Cortex of kidney (tissue), 1 donor: ENCODE measurements around the gene PHACTR3.

Source experiments
- DNase-seq: peaks from one replicate; lab custom pipeline; 2025; lab: John Stamatoyannopoulos, UW

PHACTR3 gene

DNA sequence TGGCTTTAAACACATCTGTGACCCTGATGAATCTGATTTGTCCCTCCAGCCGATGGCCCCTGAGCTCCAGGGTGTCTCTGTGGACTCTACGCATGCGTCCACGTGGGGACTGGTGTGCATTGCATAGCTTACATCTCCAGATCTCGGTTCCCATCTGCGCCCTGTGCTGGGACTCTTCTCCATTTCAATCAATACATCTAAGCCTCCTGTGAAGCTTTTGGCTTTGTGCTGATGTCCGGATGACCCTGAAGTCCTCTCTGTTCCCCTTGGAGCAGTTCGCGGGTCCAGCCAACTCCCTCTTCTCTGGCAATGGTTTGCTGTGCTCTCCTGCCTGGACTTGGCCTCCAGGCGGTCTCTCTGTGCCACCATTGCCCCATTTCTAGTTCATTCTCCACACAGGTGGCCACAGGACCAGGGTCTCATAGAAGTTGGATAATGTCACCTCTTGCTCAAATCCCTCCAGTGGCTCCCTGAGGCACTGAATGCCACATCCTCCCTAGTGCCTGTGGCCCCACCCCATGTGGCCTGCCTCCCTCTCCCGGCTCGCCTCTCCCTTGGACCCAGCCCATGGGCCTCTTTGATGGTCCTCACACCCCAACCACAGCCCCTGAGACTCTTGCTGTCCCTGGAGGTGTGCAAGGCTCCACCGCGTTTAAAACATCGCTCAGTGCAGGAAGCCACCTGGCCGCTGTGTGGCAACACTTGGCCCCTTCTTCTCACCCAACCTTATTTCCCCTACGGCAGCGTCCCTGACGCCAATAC lies 173.7 kb downstream of the PHACTR3 start:
- DNase-seq, result no peak

DNA sequence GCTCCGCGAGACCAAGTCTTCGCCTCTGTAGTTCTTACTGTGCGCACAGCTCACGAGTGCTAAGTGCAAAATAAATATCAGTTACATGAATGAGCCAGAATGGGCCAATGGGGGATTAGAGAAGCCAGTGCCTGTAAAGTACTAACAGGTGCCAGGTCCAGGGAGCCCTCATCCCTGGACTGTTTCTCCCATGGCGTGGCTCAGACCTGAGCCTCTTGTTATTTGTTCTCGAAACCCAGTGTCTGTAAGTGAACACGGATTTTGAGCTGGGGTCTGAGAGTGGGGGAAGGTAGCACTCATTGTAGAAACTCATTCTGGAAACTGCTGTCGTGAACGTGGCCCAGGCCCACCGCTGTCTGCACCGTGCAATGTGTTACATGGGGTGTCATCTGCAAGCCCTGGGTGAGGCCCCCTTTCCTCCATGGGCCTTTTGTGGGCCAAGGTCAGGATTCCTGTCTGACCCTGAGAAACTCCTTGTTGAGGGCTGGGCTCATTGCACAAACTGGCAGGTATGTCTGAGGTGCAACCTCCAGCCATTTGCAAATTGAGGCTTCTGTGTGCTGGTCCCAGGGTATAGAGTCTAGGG lies 174.4 kb downstream of the PHACTR3 start:
- no peak for DNase-seq

DNA sequence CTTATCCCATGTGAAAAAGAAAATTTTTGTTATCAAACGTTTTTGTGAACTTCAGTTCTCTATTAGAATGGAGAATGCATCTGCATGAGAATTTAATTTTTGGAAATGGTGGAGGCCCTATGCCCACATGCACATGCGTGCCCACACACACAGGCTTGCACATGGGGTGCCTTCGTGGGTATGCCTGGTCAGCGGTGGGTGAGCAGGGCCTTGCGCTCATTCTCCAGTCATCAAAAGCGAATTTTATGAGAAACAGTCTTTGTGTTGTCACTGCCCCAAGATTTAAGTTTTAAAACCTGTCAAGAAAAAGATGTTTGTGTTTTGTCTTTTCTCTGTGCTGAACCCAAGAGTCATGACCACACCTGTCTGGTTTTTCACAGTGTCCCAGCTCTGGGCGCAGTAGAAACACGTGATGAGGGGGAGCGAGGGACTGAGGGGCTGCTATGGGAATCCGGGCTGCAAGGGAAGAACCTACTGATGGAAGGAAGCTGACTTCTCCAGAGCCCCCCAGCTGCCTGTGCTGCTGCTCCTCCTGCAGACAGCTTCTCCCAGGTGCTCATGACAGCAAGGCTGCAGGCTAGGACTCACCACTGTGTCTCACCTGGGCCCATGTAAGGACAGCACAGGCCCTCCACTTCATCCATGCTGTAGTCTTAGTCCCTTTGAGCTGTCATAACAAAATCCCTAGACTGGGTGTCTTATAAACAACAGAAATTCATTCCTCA lies 175.5 kb downstream of the PHACTR3 start:
- no peak for DNase-seq

DNA sequence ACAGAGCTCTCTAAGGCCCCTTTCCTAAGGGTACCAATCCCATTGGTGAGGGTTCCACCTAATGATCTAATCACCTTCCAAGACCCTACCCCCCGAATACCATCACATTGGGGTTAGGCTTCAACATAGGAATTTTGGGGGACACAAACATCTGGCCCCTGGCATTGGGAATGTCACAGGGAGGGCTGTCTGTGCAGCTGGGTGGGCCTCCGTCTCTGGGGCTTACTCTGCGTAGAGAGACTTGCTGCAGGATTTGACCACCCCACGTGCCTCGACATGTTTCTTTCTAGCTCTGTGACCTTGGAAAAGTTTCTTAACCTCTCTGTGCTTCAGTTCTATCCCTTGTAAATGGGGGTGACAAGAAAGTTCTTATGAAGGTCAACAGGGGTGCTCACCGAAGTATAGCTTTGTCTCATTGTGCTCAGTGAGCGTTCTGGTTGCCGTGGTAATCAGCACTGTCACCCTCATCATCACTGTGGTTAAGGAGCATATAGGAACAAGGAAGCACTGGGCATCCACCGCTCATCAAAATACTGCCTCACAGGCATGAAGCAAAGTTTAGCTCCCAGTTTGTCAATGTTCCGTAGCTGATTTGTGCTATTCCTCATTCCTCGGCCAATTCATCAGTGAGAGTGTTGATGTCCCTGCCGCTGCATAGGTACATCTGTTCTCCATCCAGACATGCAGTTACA lies 176.3 kb downstream of the PHACTR3 start:
- no peak for DNase-seq

DNA sequence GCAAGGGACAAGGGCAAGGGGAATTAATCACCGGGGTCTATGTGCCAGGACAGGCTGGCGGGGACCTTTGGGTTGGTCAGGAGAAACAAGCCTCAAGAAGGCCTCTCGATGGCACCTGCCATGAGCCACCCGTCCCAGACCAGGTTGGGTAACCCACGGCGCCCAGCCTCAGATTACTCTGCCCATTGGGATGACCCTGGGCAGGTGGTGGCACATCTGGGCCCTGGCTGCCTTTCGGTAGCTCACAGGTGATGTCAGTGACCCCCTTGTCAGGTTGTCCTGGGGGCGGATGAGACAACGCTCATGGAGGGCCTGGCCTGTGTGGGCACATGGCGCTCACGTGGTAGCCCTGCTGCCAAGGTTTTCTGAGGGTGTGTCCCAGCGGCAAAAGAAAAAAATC lies 176.9 kb downstream of the PHACTR3 start:
- no peak for DNase-seq

DNA sequence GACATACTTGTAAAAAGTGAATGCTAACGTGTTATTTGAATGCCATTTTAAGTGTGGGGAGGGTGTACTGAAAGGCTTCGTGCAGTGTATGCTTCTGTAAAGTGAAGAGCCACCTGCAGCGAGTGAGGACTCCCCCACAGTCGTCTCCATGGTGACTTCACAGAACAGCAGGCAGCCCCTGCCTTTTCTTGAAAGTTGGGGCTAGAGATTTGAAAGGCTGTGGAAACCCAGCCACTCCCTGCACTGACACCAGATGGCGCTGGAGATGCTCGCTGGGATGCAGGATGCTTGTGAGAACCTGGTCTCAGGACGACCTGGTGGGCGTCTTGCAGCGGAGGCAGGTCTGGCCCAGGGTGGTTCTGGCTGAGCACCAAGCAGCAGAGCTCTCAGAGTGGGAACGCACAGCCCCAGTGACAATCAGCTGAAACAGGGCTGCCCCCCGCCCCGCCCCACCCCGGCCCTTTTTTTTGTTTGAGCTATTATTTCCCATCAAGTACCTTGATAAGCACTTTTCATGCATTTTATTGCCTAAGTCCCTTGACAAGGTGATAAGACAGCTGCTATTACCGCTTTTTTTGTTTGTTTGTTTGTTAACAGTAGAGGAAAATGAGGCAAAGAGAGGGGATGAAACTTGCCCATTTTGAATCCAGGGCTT lies 178.8 kb downstream of the PHACTR3 start:
- DNase-seq, result no peak

DNA sequence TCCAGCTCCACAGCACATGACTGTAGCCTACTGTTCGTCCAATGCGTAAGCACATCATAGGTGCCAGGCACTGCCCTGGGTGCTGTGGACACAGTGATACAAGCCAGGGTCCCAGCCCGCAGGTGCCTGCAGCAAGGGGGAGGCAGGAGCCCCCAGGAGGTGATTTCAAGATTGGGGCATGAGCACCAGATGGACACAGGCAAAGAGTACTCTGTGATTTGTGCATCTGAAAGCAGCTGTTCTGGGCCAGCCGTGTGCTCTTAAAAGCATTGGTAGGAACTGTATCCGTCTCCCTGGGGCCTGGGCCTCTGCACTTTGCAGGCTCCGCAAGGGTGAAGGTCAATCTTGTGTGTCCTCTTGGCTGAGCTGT lies 179.3 kb downstream of the PHACTR3 start:
- DNase-seq, result no peak

DNA sequence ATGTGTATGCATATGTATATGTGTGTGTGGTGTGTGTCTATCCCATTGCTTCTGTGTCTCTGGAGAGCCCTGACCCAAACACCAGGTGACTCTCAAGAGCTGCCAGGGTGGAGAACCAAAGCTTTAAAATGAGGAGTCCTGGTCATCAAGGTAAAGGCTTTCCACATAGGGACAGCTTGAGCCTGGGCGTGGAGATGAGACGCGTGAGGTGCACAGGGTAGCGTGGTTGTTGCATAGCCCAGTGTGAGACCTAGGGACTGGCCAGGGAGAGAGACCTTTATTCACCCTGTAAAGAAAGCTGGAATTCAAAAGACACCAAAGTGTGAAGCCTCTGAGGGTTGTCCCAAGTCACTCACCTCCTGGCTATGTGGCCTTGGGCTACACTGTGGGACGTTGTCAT lies 180.0 kb downstream of the PHACTR3 start:
- no peak for DNase-seq

DNA sequence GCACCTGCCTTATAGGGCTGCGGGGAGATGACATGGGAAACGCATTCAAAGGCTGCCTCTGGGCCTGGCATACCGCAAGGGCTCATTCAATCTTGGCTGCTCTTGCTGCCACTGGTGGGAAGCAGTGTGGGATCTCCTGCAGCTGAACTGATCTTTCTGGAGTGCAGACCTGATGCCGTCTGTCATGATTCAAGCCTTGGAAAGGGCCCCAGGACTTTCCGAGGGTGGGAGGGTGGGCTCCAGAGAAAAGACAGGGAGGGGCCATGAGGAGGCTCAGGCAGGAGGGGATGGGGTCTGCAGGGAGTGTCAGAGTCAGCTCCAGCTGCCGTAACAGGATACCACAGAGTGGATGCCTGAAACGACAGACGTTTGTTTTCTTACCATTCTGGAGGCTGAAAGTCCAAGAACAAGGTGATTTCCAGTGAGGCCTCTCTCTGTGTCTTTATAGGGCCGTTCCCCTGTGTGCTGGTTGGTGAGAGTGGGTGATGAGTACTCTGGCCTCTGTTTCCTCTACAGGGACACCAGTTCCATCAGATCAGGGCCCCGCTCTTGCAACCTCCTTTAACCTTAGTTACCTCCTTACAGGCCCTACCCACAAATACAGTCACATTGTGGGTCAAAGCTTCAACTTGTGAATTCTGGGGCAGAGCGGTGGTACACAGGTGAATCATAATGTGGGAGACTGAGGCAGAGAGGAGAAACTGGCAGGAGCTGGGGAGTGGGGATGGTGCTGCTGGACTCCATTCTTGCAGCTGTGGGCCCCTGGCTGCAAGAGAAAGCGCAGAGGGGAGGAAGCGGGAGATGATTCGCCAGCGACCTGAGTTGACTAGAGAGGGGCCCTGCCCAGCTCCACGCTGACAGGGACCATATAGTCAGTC lies 180.7 kb downstream of the PHACTR3 start:
- DNase-seq, result no peak

DNA sequence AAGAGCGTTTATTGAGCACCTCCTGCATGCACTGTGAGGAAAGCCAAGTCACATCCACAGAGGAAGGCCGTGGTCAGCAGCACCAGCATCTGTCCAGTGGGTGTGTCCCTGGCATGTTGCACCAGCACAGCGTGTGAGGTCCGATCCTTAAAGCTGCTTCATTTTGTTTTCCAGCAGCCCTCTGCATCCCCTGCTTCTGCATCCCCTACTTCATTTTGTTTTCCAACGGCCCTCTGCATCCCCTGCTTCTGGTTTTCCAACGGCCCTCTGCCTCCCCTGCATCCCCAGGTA lies 181.3 kb downstream of the PHACTR3 start:
- no peak for DNase-seq

DNA sequence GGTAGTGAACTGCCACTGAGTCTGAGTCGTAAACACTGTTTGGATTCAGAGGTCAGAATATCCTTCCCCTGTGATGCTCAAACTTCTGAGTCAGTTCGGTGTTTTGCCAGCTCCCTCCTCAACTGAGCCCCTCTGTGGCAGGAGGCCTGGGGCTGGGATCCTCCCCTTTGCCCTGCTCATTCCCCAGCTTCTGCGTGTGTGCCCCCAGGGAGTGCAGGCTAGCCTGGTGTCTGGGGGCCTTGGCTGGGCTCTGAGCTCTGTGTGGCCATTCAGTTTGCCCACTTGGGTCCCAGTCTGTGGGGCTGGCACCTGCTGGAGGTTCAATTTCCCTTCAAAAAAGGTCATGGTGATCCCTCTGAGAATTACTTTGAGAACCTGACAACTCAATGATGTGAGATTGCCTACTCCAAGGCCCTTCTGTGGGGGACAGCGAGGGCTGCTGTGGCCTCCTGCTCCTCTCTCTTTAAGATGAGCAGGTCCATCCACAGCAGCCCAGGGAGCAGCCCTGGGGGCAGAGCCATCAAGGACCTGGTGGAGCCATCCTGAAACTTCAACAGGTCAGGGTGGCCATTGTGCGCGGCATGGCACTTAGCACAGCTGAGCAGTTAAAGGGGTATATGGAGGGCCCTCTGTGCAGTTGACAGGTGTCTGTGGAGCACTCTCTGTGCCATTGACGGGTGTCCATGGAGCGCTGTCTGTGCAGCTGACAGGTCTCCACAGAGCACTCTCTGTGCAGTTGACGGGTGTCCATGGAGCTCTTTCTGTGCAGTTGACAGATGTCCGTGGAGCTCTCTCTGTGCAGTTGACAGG lies 181.9 kb downstream of the PHACTR3 start:
- DNase-seq, result no peak

DNA sequence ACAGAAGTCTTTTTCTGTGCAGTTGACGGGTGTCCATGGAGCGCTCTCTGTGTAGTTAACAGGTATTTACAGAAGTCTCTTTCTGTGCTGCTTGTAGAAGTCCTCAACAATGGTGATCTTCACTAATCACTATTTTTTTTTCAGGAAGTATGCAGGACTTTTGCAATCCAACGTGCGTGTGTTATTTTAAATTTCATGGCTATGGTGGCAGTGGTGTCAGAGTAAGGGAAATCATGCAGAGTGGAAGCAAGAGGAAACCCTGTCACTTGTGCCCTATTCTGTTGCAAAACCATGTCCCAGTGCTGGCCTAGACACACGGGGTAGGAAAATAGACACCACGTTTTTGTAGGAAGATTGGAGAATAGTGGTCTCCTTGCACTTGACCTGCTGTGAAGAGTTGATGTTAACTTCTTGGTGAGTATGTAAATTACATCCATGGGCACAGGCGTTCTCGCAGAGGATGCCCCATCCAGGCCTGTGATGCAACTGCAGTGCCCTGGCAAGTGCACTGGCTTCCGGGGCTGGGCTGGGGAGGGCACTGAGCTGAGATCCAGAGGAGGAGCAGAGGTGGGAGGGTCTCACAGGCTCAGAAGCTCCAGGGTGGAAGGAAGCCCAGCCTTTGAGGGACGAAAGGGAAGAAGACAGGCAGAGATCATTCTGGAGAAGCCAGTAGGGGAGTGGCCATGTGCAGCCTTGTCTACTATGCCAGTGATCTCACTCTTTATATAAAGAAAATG lies 182.6 kb downstream of the PHACTR3 start:
- no peak for DNase-seq

DNA sequence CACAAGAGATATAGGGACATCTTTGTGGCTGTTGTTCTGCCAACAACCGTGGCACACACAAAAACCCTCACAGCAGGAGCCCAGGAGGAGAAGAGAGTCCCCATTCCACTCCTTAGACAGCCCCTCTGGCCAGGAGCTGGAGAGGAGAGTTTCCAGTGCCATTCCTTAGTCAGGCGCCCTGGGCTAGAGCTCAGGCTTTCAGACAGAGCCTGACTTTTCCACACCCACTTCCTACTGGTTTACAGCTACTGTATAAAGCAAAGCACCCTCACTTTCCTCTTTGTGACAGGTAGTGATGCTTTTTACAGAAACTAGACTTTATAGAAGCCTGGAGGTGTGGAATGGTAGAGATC lies 183.2 kb downstream of the PHACTR3 start:
- DNase-seq, result no peak

DNA sequence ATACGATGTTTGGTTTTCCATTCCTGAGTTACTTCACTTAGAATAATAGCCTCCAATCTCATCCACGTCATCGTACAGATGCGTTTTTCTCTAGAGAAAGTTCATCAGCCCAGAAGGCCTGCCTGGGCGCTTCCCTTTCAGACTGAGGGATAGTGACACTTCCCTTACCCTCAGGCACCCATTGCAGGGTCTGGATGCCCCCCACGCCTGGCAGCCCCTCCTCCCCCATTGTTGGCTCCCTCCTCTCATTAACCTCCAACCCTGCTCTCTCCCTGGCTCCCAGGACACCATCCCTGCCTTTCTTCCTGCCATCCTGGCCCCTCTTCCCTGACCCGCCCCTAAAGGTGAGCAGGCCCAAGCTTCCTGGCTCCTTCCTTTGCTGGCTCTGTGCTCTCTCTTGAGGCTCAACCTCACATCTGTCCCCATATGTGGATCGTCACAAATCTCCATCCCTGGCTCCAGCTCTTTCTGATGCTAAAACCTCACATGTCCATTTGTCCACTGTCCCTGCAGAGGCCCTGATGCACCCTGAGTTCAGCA lies 183.9 kb downstream of the PHACTR3 start:
- no peak for DNase-seq

DNA sequence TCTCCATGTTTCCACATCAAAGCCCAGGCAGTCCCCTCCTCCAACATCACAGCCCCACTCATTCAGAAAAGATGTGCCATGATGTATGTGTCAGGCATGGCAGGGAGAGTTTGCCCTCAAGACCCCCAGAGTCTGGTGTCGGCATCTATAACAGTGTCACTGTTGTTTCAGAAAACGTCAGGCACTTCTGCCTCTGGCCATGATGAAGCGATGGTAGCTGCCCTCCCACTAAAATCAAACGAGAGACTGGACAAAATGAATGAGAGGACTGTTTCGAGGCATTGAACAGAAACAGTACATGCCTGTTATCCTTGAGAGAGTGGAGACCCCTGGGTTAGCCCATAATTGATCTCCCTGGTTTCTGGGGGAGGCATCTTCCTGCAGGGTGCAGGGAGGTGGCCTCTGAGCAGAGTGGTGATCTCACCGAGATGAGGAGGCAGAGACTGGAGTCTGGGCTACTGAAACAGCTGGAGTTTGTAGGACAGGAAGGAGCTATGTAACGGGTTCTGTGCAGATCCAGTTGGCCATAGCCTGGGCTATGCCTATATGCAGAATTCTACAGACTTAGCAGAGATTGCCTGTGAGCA lies 184.6 kb downstream of the PHACTR3 start:
- DNase-seq, result no peak

DNA sequence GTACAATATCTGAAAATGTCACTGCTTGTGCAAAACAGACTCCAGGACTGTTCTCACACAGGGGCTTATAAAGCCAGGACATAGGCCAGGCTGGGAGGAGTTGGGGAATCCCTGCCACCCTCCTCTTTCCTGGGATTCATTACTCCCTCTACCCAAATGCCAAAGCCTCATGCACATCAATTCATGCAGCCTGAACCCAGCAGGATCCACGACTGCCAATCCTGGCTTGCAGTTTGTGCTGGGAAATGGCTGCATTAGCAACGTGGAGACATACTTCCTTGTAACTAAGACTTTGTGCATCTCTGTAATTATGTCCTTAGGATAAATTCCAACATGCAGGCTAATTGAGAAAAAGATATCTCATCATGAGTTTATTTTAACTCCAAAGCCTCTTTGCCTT lies 185.3 kb downstream of the PHACTR3 start:
- DNase-seq, result no peak

DNA sequence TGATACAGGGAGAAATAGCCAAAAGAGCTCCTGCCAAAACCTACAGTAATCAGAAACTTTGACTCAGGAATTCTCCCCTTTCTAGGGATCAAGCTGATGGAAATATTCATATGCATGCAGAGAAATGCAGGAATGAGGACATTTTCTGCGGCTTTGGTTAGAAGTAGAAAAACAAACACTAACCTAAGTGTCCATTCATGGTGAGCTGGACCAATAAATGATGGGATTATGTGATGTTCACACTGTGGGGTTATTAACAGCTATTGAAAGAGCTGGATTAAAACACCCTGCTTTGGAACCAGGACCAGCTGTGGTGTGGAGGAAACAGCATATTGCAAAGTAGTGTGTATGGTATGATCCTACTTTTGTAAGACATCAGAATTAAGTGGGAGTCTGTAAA lies 186.0 kb downstream of the PHACTR3 start:
- DNase-seq, result no peak

DNA sequence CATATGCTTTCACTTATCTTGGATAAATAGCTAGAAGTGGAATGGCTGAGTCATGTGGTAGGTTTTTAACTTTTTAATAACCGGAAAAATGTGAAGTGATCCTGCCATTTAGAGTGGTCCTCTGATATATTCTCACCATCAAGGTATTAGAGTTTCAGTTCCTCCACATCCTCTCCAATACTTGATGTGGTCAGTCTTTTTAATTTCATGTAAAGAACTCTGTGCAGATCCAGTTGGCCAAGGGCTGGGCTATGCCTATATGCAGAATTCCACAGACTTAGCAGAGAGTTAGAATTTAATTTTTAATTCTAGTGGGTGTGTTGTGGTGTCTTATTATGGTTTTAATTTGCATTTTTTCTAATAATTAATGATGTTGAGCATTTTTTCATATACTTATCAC lies 188.0 kb downstream of the PHACTR3 start:
- no peak for DNase-seq

DNA sequence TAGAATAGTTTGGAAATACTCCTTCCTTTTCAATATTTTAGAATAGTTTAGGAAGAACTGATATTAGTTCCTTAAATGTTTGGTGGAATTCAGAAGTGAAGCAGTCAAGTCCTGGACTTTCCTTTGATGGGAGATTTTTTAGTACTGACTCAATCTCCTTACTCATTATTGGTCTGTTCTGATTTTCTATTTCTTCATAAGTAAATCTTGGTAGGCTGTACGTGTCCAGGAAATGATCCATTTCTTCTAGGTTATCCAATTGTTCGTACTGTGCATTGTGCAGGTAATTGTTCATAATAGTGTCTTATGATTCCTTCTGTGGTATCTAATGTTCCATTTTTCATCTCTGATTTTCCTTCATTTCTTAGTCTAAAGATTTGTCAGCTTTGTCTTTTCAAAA lies 190.2 kb downstream of the PHACTR3 start:
- DNase-seq, result no peak
